ENCODE data around the gene PGBD2.

DNA sequence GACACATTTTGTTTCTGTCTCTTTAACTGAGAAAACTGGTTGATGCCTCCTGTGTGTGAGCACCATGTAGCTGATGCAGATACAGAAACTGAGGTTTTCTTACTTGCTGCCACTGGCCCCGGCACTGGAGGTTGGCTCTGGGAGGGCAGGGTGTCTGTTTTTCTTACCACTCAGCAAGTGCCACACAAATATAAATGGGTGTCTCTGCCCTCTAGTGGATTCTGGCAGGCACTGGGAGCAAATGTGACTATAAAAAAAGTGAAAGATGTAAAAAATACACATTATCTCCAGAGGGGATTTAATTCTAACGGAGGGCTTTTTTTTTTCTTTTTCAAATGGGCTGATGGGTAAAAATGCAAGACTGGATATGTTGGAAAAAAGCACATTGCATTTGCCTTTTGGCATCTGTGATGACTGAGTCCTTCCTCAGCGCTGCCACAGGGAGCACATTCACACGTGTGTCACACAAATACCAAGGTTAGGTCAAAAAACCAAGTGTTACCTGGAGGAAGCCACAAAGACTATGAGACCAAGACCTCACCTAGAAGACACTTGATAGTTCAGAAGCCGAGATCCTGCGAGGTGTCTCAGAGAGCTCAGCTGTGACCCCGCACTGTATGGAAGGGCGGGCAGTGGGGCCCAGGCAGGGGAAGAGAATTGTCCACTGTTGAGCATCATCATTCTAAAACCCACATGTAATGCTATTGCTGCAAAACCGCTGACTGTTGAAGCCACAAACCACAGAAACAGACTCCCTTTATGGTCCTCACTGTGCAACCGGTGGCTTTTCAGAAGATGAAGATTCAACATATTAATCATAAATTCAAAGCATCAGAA is 18.9 kb downstream of the PGBD2 start:
- TF ChIP-seq CTCF (IDR thresholded peaks at IDR 0.05) (peak; percentile 27 to 58 (median 38)), POLR2A (IDR thresholded peaks at IDR 0.05) (no peak)

All from uterus (tissue), 2 donors.